Upper lobe of left lung (tissue), 4 donors: Measurements from ENCODE around the gene KCNMA1.

ENCODE experiments used
- CTCF ChIP-seq, 6 experiments: fragments of 450-650 bp in 4 of 6; fragments of 200-600 bp in 2 of 6; sonication (generic) in 2 of 6; IDR thresholded peaks; one replicate each; pipeline ENCODE4 v1.5.1; 2016 to 2019; ENCODE audit warnings: antibody characterized with exemption in 6 of 6
- POLR2A ChIP-seq, 4 donors: fragments of 450-650 bp; IDR thresholded peaks; one replicate each; pipeline ENCODE4 v1.5.1; 2016 to 2017; ENCODE audit warnings: antibody characterized with exemption in 4 of 4, mild to moderate bottlenecking in 2 of 4

GRCh38 chr10:77146712-77147336, 490.8 kb downstream of the KCNMA1 start:
- TF ChIP-seq POLR2A (IDR thresholded peaks at IDR 0.05) (no peak), CTCF (IDR thresholded peaks at IDR 0.05) (no peak)
